Mesenteric fat pad (tissue), 1 donor: ENCODE results near the gene SCYGR6. TPM values are rescaled to one million over a fixed set of nuclear protein-coding genes. Genes with fewer than 3 reads are reported as not detected.

ENCODE experiments used
- DNase-seq: peaks from one replicate; pipeline ENCODE4 v3.0.0-alpha.2; 2020; ENCODE audit warnings: low spot score
- total RNA-seq: library from RNA; stranded (reverse); fragmentation: NEBNext Ultra II Directional; extraction: Animal tissue kit (Norgen Biotek cat#: 25700); gene quantifications from one replicate; pipeline ENCODE4 v1.2.1, GENCODE V29; 2021
- donor health status: DM: yes; HTN: yes; CAD: no.

The SCYGR6 gene
- total RNA-seq, 1 donor from 2014 or later: not detected

DNA sequence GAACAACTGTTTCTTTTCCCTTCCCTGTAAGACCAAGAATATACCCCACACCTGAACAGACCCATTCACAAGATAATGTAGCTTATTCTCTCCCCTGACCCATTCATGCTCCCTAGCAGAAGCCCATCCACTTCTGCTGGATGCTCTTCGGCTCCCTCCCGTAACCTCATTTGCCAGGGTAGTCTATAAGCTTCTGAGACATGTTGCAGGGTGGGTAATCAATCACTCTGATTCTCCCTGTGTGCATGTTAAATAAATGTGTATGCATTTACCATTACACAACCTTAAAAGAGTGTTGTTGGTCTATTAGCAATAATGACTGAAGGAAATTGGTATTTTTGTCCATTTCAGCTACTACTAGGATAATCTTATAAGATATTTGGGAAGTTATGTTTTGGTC lies 8.1 kb downstream of the SCYGR6 start:
- no peak for DNase-seq

DNA sequence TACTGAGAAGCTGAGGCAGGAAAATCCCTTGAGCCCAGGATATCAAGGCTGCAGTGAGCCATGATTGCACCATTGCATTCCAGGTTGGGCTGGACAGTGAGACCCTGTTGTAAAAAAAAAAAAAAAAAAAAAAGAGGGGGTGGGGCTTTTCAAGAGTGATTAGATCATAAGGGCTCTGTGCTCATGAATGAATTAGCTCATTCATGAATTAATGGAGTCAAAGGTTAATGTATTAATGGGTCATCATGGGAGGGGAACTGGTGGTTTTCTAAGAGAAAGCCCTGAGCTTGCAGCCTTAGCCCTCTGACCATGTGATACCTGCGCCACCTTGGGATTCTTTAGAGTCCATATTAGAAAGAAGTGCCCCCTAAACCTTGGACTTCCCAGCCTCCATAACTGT lies 11.3 kb downstream of the SCYGR6 start:
- no peak for DNase-seq

DNA sequence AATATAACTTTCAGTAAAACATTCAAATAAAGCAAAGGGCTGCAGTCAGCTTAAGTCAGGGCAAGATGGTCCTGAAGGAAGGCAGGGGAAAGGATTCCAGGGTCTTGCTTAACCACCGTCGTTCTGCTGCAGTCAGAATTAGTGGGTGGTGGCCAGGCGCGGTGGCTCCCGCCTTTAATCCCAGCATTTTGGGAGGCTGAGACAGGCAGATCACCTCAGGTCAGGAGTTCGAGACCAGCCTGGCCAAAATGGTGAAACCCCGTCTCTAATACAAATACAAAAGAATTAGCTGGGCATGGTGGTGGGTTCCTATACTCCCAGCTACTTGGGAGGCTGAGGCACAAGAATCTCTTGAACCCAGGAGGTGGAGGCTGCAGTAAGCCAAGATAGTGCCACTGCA lies 13.6 kb downstream of the SCYGR6 start:
- DNase-seq: no peak

DNA sequence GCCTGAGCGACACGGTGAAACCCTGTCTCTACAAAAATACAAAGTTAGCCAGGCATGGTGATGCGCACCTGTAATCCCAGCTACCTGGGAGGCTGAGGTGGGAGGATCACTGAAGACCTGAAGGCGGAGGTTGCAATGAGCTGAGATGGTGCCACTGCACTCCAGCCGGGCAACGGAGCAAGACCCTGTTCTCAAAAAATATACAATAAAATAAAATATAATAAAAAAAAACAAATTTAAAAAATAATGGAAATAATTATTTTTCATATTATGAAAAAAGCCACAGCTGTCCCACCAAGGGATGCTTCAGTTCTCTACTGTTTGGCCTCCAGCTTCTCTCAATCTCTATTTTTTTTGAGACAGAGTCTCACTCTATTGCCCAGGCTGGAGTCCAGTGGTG lies 17.2 kb downstream of the SCYGR6 start:
- no peak for DNase-seq

DNA sequence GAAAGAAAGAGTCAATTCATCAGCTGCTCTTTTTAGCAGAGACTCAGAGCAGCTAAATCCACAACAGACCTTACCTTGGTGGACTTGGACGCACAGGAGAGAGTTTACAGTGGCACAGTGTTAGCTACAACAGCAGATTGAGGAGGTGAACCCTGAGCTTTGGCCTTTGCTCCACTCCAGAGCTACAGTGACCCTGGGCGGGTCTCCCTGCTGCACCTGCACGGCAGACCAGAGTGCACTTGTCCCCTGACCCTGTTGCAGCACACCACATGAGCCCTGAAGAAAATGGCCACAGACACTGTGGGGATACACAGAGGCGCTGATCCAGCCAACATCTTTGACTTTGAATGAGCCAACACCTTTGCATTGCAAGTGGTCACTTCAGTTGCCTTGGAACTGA lies 17.7 kb downstream of the SCYGR6 start:
- no peak for DNase-seq

DNA sequence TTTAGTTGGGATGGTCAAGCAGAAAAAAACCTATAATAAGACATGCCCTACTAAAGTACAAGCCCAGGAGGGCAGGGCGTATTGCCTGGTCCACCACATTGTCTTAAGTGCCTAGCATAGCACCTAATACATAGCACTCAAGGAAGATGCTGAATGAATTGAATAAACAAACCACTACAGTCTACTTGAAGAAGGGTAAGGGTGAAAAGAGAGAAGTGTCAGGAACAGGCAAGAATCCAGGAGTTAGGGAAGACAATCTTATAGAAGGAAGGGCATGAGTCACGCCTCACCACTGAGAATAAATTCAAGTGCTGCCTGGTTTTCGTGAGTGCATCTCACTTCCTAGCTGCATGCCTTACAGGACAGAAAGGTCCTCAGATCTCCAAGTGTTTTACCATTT lies 20.6 kb downstream of the SCYGR6 start:
- DNase-seq: no peak

DNA sequence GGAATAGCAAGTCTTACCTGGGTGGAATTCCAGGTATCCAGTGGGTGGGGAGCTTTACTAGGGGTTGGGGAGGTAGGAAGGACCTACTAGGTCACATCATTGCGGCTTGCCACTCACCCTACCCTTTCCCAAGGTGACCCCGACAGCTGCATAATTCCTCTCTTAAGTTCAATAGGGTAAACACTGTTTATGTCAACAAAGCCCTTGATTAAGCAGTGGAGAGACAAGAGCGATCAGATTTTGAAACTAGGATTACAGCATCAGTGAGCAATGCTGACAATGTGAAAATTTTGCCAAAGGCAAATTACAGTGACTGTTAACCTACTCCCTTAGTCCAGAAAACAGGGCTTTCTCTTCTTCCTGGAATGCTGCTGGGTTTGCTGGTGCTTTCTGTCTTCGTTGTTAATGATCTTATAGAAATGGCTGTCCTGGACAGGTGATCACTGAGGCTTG lies 21.3 kb downstream of the SCYGR6 start:
- DNase-seq: no peak

DNA sequence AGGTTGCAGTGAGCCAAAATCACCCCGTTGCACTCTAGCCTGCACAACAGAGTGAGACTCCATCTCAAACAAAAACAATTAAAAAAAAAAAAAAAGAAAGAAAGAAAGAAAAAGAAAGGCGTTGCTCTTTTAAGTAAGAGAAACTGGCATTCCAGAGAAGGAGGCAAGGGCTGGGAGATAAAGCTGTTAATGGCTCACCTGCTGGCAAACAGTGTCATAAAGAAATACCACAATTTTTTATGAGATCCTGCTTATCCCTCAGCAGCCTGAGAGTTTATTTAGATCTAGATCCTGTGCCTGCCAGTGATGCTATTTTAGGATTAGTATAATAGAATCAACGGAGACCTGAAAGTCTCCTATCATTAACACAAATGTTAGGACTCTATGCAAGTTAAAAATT lies 23.0 kb downstream of the SCYGR6 start:
- no peak for DNase-seq

DNA sequence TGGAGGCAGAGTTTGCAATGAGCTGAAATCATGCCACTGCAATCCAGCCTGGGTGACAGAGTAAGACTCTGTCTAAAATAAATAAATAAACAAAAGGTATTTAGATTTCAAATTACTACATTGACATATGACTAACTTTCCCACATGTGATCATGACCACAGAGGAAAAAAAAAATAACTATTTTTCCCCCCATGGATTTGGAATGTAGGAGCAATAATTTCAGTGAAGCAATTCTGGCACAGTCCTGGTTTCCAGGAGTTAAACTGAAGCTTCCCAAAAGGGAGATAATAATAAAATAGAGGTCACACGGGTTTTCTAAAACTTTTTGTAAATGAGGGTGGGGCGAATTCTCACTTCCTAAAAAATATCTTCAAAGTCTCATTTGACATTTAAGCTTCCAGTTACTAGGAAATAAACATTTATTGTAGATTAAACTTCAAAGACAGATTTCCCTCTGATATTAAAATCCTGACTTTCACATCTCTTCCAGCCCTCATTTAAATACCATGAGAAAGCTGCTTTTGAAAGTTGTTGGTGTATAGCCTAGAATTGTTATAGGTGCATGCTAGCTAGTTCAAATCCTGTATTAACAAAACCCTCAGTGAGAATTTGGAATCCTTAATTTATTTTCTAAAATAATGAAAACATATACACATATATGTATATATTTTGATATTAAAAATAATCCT lies 27.4 kb downstream of the SCYGR6 start:
- DNase-seq: no peak

DNA sequence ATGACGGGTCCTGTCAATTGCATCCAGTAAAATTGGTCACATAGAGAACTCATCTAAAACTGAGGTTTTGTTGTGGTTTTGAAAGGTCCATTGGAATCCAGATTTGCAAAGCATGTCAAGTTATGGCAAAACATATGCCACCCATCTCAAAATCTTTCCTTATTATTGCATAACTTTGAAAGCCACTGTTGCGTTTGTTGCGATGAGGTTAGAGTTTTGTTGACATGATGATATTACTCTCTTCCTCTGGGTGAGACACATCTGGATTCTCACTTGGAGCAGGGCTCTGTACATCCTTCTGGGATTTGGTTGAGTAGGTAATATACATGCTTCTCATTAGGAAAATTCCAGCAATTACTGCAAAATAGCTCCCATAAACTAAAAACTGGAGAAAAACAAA lies 37.4 kb downstream of the SCYGR6 start:
- no peak for DNase-seq

DNA sequence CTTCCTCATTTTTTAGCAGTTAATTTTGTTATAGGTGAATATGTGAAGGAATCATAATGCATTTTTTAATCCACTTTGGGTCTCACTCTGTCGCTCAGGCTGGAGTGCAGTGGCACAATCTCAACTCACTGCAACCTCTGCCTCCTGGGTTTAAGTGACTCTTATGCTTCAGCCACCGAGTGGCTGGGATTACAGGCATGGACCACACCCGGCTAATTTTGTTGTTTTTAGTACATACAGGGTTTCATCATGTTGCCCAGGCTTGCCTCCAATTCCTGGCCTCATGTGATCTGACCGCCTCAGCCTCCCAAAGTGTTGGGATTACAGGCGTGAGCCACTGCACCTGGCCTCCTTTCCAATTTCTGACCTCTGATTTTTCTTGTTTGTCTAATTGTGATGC lies 40.3 kb downstream of the SCYGR6 start:
- no peak for DNase-seq

DNA sequence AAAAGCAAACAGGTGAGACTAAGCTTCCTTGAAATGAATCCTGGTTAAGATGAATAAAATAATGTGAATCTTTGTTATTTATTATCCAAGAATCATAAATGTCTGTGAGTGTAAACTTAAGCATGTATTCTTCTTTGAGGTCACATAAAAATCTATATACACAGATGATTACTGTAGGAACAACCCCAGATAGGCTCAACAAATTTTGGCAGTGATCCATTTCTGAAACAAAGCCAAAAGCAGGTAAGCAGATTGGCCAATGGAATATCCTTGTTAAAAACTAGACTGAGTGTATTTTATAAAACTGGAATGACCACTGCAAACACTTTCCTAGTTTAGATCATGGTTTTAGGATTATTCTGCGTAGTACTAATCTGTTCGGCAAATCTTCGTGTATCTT lies 46.6 kb downstream of the SCYGR6 start:
- DNase-seq: no peak

DNA sequence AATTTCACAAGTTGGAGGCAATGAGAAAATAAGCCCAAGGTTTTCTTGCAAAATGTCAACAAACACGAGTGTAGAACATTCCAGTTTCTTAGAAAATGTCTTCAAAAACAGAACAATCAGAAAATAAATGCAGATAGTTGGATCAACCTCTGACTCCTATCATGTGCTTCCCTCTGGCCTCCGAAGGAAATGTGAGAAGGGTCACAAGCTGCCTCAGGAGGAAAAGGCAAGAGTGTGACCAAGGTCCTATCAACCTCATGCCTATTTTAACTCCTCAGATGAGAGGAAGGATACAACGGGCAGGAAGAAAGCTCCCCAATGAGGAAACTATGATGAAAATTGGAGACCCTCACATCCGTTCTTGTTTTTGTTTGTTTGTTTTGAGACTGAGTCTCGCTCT lies 50.1 kb downstream of the SCYGR6 start:
- DNase-seq: no peak

Other genes starting within 250 kb of the SCYGR6 start
- not detected for gene SCYGR2, start 125.9 kb downstream of the SCYGR6 start, total RNA-seq
- gene SCYGR3, start 109.9 kb downstream of the SCYGR6 start, total RNA-seq: not detected
- not detected for gene SCYGR4, start 107.3 kb downstream of the SCYGR6 start, total RNA-seq
- gene SCYGR5, start 58.0 kb downstream of the SCYGR6 start, total RNA-seq: not detected
- 349 TPM for gene SLC19A3, start 6.7 kb downstream of the SCYGR6 start, total RNA-seq
- not detected for gene SCYGR7, start 3.6 kb upstream of the SCYGR6 start, total RNA-seq
- gene SCYGR8, start 21.1 kb upstream of the SCYGR6 start, total RNA-seq: not detected
- 2.1 TPM for gene CCL20, start 89.1 kb upstream of the SCYGR6 start, total RNA-seq
- gene DAW1, start 146.9 kb upstream of the SCYGR6 start, total RNA-seq: not detected